MCF 10A (cell line): ENCODE measurements around the gene NISCH. TPM values are rescaled to one million over a fixed set of nuclear protein-coding genes. Genes with fewer than 3 reads are reported as not detected.

Experiments used
- BruUV-seq: library from RNA; stranded (reverse); fragments of 400-500 nt; replicated peaks from 2 replicates; lab custom pipeline; 2021; lab: Mats Ljungman, UMichigan
- CTCF ChIA-PET: fragments of 300-600 bp; sonication (Branson Sonifier 250); formaldehyde crosslinking; extraction: SDS; loops from one replicate; lab custom pipeline; 2021; ENCODE audit warnings: antibody characterized with exemption, inconsistent platforms; lab: Yijun Ruan, JAX
- POLR2A ChIA-PET: fragments of 300-600, 350-650 bp; sonication (Branson Sonifier 250); formaldehyde crosslinking; extraction: SDS; loops from one replicate; lab custom pipeline; 2020; ENCODE audit warnings: antibody characterized with exemption, inconsistent platforms; lab: Yijun Ruan, JAX
- DNase-seq: peaks from one replicate; pipeline ENCODE4 v3.0.0-alpha.2; 2018; ENCODE audit not compliant: unreplicated experiment
- H3K27ac Mint-ChIP-seq: one replicate; pipeline ENCODE4 v1.8.0; 2022; ENCODE audit warnings: mild to moderate bottlenecking, low read depth, mixed read lengths; ENCODE audit not compliant: unreplicated experiment
- H3K27me3 Mint-ChIP-seq: one replicate; pipeline ENCODE4 v1.8.0; 2022; ENCODE audit warnings: mixed read lengths; ENCODE audit not compliant: insufficient read depth, unreplicated experiment
- H3K36me3 Mint-ChIP-seq: one replicate; pipeline ENCODE4 v1.8.0; 2022; ENCODE audit warnings: mild to moderate bottlenecking, moderate library complexity, mixed read lengths; ENCODE audit not compliant: insufficient read depth, unreplicated experiment
- H3K4me1 Mint-ChIP-seq: one replicate; pipeline ENCODE4 v1.8.0; 2022; ENCODE audit warnings: mixed read lengths; ENCODE audit not compliant: insufficient read depth, unreplicated experiment
- H3K4me3 Mint-ChIP-seq: one replicate; pipeline ENCODE4 v1.8.0; 2022; ENCODE audit warnings: mild to moderate bottlenecking, moderate library complexity, mixed read lengths; ENCODE audit not compliant: unreplicated experiment
- H3K9me3 Mint-ChIP-seq: one replicate; pipeline ENCODE4 v1.8.0; 2022; ENCODE audit warnings: mixed read lengths; ENCODE audit not compliant: unreplicated experiment
- CTCF ChIP-seq: fragments of 200-600 bp; IDR thresholded peaks from one replicate; pipeline ENCODE4 v1.8.0; 2022; ENCODE audit warnings: antibody characterized with exemption, mild to moderate bottlenecking; ENCODE audit not compliant: unreplicated experiment
- intact Hi-C: fragments of 100-400 bp; cut with micrococcal nuclease; formaldehyde crosslinking; loops from 2 replicates; pipeline ENCODE4 v1.14.1; 2022
- total RNA-seq: library from RNA; stranded (reverse); gene quantifications from 2 replicates; pipeline ENCODE4 v1.2.3, GENCODE V29; 2022

NISCH gene
- total RNA-seq, 1 experiment from 2014 or later = 60.5 TPM

GRCh38 chr3:52536112-52536368, 80.6 kb downstream of the NISCH start:
- CTCF ChIA-PET = interaction anchor here (0.7 to 0.8 kb wide), 2 partner anchors 38 to 88 kb away, joined by 3 read pairs; no protein-coding TSS in a partner anchor

GRCh38 chr3:52536369-52537164, 81.2 kb downstream of the NISCH start, which contains the start of gene UQCC5:
TSS of gene UQCC5 (plus strand) at chr3:52536605. CDS start at chr3:52536756, 151 bp downstream.
- BruUV-seq = TSS peak; percentile 70
- Mint-ChIP-seq H3K4me3 (peak within 1 kb of the TSS; percentile 84), H3K36me3 (peaks cover 41% of the 10 kb centered on the region), H3K27me3 (no peaks in the 10 kb centered on the region), H3K9me3 (no peaks in the 10 kb centered on the region), H3K27ac (peak within 1 kb of the TSS; percentile 96), H3K4me1 (peaks cover 30% of the 10 kb centered on the region)
- intact Hi-C loops = loop anchor here (2.0 to 10.0 kb wide), 2 partner anchors 62 to 134 kb away; no protein-coding TSS in a partner anchor
- CTCF ChIA-PET = interaction anchor here (0.7 to 0.8 kb wide), 3 partner anchors 37 to 144 kb away, joined by 3 to 4 read pairs (median 3); no protein-coding TSS in a partner anchor
- peak; percentile 98 for DNase-seq
- POLR2A ChIA-PET = interaction anchor here (0.6 to 1.9 kb wide), 26 partner anchors 9 to 562 kb away, joined by 3 to 16 read pairs (median 4); partner anchors contain the start of gene ABHD14A
- no peak for TF ChIP-seq CTCF

More at GRCh38 chr3:52536112-52536368, 80.6 kb downstream of the NISCH start:
- DNase-seq = no peak
- intact Hi-C loops = loop anchor here (2.0 to 10.0 kb wide), 2 partner anchors 61 to 135 kb away; no protein-coding TSS in a partner anchor
- Mint-ChIP-seq H3K27ac (no peak overlapping the region), H3K9me3 (no peaks in the 10 kb centered on the region), H3K4me1 (peaks cover 30% of the 10 kb centered on the region), H3K36me3 (peaks cover 36% of the 10 kb centered on the region), H3K27me3 (no peaks in the 10 kb centered on the region), H3K4me3 (peak overlapping the region; percentile 84)
- TF ChIP-seq CTCF = no peak
- POLR2A ChIA-PET = interaction anchor here (0.6 to 1.9 kb wide), 24 partner anchors 9 to 561 kb away, joined by 3 to 16 read pairs (median 4); partner anchors contain the start of gene ABHD14A
- BruUV-seq = no TSS peak

GRCh38 chr3:52537165-52537620, 81.8 kb downstream of the NISCH start:
- no peaks in the 10 kb centered on the region for H3K9me3 Mint-ChIP-seq
- peak overlapping the region; percentile 96 for H3K27ac Mint-ChIP-seq
- ChIA-PET POLR2A (interaction anchor here (0.7 to 1.9 kb wide), 7 partner anchors 10 to 152 kb away, joined by 3 to 16 read pairs (median 4); no protein-coding TSS in a partner anchor), CTCF (interaction anchor here (0.8 kb wide), 1 partner anchor 144 kb away, joined by 4 read pairs; no protein-coding TSS in a partner anchor)
- peaks cover 47% of the 10 kb centered on the region for H3K36me3 Mint-ChIP-seq
- intact Hi-C loops = loop anchor here (2.0 to 10.0 kb wide), 2 partner anchors 62 to 134 kb away; no protein-coding TSS in a partner anchor
- no peaks in the 10 kb centered on the region for H3K27me3 Mint-ChIP-seq
- TF ChIP-seq CTCF = no peak
- no TSS peak for BruUV-seq
- H3K4me3 Mint-ChIP-seq = peak overlapping the region; percentile 84
- no peak for DNase-seq
- H3K4me1 Mint-ChIP-seq = peaks cover 30% of the 10 kb centered on the region
